ENCODE data around the gene ZNF638.

The ZNF638 gene

DNA sequence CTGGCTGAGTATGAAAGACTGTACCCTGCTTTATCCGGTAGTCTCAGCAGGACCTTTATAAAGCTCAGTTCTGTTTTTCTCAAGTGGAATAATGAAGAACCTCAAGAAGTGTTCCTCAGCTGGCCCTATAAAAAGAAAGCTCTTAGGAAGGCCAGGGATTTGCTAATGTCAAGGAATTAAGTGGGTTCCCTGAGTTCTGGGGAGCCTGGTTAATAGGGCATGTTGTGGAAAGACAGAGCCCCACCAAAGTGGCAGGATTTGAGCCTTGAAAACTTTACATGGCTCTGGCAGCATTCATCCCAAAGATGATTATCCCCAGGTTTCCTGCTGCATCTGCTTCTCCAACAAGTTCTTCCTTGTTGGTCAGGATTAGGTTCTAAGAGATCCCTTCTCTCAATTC is 114.9 kb downstream of the ZNF638 start:
- TF ChIP-seq, protein P1, sequence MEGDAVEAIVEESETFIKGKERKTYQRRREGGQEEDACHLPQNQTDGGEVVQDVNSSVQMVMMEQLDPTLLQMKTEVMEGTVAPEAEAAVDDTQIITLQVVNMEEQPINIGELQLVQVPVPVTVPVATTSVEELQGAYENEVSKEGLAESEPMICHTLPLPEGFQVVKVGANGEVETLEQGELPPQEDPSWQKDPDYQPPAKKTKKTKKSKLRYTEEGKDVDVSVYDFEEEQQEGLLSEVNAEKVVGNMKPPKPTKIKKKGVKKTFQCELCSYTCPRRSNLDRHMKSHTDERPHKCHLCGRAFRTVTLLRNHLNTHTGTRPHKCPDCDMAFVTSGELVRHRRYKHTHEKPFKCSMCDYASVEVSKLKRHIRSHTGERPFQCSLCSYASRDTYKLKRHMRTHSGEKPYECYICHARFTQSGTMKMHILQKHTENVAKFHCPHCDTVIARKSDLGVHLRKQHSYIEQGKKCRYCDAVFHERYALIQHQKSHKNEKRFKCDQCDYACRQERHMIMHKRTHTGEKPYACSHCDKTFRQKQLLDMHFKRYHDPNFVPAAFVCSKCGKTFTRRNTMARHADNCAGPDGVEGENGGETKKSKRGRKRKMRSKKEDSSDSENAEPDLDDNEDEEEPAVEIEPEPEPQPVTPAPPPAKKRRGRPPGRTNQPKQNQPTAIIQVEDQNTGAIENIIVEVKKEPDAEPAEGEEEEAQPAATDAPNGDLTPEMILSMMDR (IDR thresholded peaks at IDR 0.05; ENCODE audit: insufficient read depth, missing control alignments) = no peak
- DNase-seq (ENCODE audit: insufficient read length, low spot score) = no peak
- no peak for FAIRE-seq

DNA sequence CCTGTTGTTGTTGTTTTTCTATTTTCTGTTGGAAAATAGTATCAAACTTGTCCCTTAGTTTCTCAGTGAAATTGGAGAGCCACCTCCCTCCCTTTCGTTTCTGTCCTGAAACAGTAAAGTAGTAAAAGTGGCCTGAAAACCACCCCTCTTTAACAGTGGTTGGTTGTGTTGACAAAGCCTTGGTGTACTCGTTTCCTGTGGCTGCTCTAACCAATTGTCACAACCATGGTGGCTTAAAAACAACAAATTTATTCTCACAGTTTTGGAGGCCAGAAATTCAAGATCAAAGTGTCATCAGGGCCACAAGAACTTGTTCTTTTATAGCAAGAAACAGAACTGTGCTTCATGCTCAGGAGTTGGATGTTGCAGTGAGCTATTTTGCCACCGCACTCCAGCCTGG is 117.8 kb downstream of the ZNF638 start:
- FAIRE-seq = no peak
- no peak for DNase-seq (ENCODE audit: insufficient read length, low spot score)
- TF ChIP-seq, protein P1 (IDR thresholded peaks at IDR 0.05; ENCODE audit: insufficient read depth, missing control alignments) = no peak

DNA sequence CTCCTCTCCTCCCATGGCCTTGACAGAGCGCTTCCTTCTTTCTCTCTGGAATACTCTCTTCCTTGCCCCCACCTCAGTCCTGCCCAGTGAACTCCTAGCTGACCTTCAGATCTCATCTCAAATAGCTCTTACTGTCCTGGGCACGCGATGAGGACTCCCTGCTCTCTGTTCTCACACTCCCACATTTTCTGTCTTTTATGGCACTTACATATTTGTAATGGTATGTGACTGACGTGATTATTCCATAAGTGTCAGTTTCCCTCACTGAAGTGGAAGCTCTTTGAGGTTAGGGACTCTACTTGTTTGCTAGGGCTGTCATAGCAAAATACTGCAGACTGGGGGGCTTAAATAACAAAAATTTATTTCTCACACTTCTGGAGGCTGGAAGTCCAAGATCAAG is 120.1 kb downstream of the ZNF638 start:
- TF ChIP-seq, protein P1 (IDR thresholded peaks at IDR 0.05; ENCODE audit: insufficient read depth, missing control alignments) = no peak
- no peak for FAIRE-seq
- DNase-seq (ENCODE audit: insufficient read length, low spot score) = no peak

DNA sequence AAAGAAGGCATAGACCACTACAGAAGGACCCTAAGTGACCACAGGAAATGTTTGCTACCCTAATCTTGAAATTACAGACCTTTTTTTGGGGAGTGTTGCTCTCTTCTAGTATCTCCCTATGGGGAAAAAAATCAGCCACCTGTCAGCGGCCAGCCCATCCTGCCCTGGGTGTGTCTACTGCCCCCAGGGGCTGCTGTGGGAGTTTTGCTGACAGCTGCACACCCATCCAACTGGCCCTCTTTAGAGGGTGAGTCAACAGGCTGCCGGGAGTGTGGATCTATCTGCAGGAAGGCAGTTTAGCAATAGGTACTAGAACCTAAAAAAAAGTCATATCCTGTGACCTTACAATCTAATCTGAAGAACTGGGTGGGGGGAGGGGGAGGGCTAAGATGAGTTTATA is 121.0 kb downstream of the ZNF638 start:
- FAIRE-seq (no peak), DNase-seq (ENCODE audit: insufficient read length, low spot score) (no peak)
- TF ChIP-seq, protein P1 (IDR thresholded peaks at IDR 0.05; ENCODE audit: insufficient read depth, missing control alignments) = no peak

DNA sequence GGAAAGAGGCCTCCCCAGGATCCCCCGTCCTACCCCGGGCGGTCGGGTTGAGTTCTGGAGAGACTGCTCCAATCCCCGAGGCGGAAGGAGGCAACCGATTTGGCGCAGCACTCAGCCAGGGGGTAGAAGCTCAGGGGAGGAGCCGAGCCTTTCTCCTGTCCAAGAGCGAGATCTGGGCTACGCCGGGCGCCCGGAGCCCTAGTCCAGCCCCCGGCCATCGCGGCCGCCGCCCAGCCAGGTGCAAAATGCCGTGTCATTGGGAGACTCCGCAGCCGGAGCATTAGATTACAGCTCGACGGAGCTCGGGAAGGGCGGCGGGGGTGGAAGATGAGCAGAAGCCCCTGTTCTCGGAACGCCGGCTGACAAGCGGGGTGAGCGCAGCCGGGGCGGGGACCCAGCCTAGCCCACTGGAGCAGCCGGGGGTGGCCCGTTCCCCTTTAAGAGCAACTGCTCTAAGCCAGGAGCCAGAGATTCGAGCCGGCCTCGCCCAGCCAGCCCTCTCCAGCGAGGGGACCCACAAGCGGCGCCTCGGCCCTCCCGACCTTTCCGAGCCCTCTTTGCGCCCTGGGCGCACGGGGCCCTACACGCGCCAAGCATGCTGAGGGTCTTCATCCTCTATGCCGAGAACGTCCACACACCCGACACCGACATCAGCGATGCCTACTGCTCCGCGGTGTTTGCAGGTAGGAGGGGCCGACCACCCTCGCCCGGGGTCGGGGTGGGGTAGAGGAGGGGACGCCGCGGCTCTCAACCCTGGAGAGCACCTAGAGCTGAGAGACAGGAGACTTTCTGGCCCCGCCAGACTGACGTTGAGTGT is 122.0 kb downstream of the ZNF638 start, which contains the start of gene DYSF:
Gene DYSF, plus strand, starts transcription at position 158 of the 817 bp plus-strand sequence.
- no peak for DNase-seq (ENCODE audit: insufficient read length, low spot score)
- TF ChIP-seq, protein P1 (IDR thresholded peaks at IDR 0.05; ENCODE audit: insufficient read depth, missing control alignments) = no peak
- FAIRE-seq = no peak

DNA sequence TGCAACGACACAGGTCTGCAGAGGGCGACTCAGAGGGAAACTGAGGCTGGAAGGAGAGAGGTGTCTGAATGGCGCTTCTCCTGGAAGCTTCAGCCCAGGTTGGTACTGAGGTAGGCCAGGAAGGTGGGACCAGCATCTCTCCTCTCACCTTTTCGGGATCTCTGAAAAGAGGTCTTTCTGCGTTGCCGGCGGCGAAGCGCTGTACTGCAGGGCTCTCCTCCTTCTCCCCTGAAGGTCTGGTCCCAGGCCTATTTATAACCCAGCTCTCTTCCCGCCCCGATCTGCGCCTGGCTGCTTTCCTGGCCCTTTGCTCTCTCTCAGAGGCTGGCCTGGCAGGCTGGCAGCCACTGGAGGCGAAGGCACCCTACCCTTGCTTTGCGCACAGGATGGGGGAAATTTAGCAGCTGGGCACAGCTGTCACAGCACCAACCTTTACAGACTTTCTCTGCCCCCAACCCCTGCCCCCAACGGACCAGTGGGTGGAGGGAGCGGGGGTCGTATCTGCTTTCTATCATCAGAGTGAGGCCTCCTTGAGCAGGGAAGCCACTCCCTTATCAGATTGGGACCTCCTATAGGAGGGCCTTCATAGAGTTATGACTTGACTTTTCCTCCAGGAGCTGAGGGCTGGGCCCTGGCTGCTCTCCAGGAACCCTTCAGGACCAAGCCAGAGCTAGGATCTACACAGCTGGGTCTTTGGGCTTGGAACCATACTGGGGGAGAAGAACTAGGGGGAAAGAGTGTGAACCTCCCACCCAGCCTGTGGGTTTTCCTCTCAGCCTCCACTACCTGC is 122.8 kb downstream of the ZNF638 start:
- no peak for FAIRE-seq
- DNase-seq (ENCODE audit: insufficient read length, low spot score) = no peak
- TF ChIP-seq, protein P1 (IDR thresholded peaks at IDR 0.05; ENCODE audit: insufficient read depth, missing control alignments) = no peak
